GM08714 (cell line): ENCODE measurements around the gene BEAN1.
"Not testable (repeated sequence)": the region's sequence is repeated elsewhere in the genome, so short reads cannot be mapped to it uniquely, and the experiment has no call there.

Experiments used
- H3K4me3 ChIP-seq: fragments of 200-500 bp; sonication (Bioruptor generic); 2 replicates; pipeline ENCODE4 v1.5.1; 2014; ENCODE audit warnings: mild to moderate bottlenecking, low read length, inconsistent platforms
- ZNF274 ChIP-seq: IDR thresholded peaks from 2 replicates; pipeline ENCODE4 v1.6.1; 2012; ENCODE audit warnings: mild to moderate bottlenecking, low read depth, low read length

The BEAN1 gene

DNA sequence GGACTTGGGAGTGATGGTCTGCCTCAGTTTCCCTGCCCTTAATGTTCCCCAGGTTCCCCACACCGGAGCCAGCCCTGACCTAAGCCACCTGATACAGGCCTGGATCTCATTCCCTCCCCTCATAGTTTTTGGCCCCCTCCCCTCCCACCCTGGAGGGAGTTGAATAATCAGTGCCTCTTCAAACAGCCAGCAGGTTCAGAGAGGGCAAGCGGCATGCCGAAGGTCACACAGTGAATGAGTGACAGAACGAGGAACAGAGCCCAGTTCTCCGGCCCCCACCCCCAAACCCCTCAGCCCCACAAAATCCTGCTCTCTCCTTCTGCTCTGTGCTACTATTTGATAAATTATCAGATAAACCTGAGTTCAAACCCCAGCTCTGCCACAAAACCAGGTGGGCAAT, 31.2 kb downstream of the BEAN1 start:
- no peak for TF ChIP-seq ZNF274
- H3K4me3 ChIP-seq: no peak overlapping the region

- no peak for TF ChIP-seq ZNF274
- no peak overlapping the region for H3K4me3 ChIP-seq
Observed at GRCh38 chr16:66458853-66459252, 31.8 kb downstream of the BEAN1 start.

GRCh38 chr16:66459878-66460277, 32.8 kb downstream of the BEAN1 start:
- no peak overlapping the region for H3K4me3 ChIP-seq
- TF ChIP-seq ZNF274: no peak

GRCh38 chr16:66460703-66461102, 33.6 kb downstream of the BEAN1 start:
- TF ChIP-seq ZNF274: no peak
- no peak overlapping the region for H3K4me3 ChIP-seq

DNA sequence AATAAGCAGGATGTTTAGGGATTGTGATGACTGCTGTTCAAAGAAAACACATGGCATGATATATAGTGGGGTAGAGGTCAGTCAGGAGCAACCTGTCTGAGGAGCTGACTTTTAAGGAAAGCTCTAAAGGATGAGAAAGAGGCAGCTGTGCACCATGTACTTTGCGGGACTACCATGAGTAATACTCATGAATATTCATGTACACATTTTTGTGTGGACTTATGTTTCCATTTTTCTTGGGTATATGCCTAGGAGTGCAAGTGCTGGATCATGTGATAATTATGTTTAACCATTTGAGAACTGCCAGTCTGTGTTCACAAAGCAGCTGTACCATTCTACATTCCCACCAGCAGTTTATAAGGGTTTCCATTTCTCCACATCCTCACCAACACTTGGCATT, 35.8 kb downstream of the BEAN1 start:
- no peak overlapping the region for H3K4me3 ChIP-seq
- no peak for TF ChIP-seq ZNF274

DNA sequence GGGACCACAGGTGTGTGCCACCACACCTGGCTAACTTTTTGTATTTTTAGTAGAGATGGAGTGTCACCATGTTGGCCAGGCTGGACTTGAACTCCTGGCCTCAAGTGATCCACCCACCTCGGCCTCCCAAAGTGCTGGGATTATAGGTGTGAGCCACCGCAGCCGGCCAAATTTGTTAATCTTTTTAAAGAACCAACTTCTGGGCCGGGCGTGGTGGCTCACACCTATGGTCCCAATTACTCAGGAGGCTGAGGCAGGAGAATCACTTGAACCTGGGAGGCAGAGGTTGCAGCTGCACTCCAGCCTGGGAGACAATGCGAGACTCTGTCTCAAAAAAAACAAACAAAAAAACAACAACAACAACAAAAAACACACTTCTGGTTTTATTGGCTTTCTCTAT, 38.9 kb downstream of the BEAN1 start:
- H3K4me3 ChIP-seq: not testable (repeated sequence)

GRCh38 chr16:66466636-66467035, 39.5 kb downstream of the BEAN1 start:
- H3K4me3 ChIP-seq: not testable (repeated sequence)

DNA sequence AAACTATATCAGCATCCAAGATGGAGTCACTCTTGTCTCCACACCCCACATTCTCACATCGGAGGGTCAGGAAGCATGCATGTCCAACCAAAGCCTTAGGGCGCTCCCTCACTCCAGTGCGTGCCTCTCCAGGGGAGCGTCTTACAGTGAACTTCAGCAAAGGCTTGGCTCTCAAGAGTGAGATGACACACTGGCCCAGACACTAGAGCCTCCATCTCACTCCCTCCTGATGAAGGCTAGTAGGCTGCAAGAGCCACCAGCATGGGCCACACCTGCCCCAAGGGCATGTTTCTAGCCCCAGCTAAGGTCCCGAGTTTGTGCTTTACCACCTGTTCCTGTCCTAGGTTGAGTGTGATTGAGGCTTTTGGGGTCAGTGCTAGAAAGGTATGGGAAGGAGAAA, 40.5 kb downstream of the BEAN1 start:
- TF ChIP-seq ZNF274: no peak
- H3K4me3 ChIP-seq: no peak overlapping the region

DNA sequence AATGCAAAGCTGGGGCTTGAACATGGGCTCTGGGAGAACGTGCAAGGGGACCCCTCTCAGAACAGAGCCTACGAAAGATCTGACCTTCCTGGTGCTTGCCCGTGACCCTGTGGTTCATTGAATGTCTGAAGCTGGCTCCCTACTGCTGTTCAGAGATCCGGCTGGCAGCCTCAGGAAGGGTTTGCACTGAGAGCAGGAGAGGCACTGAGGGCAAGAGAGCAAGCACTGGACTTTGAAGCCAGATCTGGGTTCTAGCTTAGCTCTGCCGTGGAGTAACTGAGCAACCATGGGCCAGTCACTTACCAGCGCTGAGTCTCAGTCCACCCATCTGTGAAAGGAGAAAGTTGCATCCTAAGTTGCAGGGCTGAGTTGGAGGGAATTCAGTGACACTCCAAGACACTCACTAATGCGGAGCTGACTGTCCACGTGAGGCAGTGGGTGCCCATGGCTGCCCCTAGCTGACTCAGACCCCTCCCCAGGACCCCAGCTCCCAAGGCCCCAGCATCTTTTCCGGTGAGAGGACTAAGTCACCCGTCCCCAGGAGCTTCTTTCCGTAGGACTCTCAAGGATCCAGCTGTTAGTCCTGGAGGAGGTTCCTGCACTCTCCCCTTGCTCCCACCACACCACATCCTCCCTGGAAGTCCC, 41.3 kb downstream of the BEAN1 start:
- no peak overlapping the region for H3K4me3 ChIP-seq
- no peak for TF ChIP-seq ZNF274

DNA sequence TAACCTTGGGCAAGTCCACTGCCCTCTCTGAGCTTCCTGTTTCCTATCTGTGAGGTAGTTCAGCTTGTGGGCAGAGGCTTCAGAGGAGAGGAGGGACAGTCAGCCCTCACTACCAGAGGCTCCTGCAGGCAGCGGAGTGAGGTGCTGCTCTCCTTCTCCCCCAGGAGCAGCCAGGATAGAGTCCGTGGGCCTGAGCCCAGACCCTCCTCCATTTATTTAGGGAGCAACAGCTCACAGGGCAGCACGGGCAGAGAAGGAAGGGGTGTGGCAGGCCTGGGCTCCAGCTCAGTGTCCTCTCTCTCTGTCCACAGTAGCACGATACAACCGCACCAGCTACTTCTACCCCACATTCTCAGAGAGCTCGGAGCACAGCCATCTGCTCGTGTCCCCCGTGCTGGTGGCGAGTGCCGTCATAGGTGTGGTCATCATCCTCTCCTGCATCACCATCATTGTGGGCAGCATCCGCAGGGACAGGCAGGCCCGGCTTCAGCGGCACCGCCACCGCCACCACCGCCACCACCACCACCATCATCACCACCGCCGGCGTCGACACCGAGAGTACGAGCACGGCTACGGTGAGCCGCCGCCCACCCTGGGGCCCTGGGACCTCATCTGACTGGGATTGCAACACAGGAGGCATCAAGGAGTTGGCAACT, 42.3 kb downstream of the BEAN1 start:
- TF ChIP-seq ZNF274: no peak
- H3K4me3 ChIP-seq: no peak overlapping the region

DNA sequence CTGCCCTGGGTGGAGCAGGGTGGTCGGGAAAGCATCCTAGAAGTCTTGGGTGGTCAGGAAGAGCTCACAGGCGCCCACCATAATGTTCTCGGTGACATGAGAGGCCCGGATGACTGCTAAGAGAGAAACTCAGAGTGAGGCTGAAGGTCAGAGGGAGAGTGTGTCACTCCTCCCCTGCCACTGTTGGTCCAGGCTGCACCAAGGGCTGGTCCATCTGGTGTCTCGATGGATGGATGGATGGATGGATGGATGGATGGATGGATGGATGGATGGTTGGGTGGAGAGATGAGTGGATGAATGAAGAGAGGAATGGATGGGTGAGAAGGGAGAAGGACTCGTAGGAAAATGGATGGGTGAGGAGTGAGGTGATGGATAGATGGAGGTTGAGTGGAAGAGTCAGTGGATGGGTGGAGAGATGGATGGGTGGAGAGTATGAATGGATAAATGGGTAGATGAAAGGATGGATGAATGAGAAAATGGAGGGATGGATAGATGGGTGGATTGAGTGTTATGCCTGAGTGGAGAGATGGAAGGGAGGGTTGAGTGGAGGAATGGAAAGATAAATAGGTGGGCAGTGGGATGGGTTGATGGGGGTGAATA, 43.0 kb downstream of the BEAN1 start:
- H3K4me3 ChIP-seq: no peak overlapping the region
- no peak for TF ChIP-seq ZNF274

DNA sequence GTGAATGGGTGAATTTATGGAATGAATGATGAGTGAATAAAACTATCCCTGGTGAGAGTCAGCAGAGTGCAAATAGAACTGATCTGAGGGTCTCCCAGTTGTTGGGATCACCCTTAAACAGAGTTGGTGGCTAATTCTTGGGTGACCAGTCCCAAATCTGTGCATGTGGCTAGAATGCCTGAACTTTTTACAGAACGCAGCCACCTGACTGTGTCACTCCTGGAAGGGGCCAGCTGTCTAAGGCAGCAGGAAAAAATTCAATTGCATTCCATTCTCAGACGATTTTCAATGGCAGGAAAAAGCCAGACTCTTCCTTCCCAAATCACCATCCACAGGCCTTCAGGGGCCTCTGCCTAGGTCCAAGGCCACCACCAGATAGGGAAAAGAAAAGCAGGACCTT, 43.5 kb downstream of the BEAN1 start:
- no peak for TF ChIP-seq ZNF274
- H3K4me3 ChIP-seq: no peak overlapping the region

- no peak overlapping the region for H3K4me3 ChIP-seq
- TF ChIP-seq ZNF274: no peak
Observed at GRCh38 chr16:66471264-66471663, 44.2 kb downstream of the BEAN1 start.

DNA sequence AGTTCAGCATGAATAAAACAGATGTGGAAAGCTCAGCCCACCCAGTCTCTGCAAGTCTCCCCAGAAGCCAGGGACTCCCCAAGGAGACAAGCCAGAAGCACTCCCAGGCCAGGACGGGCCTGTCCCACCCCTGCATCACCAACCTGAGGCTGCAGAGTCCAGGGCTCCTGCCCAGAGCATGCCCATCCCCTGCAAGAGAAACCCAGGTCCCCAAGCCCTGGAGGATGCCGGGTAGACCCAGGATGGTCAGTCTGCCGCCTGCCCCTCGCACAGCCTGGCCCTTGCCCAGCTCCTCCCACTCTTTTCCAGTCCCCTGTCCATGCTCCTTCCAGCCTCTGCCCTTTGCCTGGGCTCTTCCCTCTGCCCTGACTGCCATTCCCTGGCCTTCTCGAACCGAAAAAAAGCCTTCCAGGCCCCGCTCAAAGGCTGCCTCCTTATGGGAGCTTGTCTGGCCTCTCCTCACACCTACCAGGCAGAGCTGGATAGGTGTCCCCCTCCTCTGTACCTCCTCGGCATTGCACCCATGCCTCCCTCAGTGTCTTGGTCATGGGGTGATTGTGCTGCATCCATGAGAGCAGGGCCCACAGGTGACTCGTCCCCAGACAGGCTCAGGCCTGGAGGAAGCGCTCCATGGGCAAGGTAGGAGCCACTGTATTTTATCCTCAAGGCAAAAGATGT, 44.8 kb downstream of the BEAN1 start:
- no peak overlapping the region for H3K4me3 ChIP-seq
- no peak for TF ChIP-seq ZNF274

GRCh38 chr16:66473051-66473571, 46.0 kb downstream of the BEAN1 start:
- TF ChIP-seq ZNF274: no peak
- H3K4me3 ChIP-seq: no peak overlapping the region
